ENCODE results near the gene CCDC201.

CCDC201 gene

GRCh38 chr7:45914911-45915310 lies 42.0 kb upstream of the CCDC201 start:
- TF ChIP-seq CTCF (IDR thresholded peaks at IDR 0.05; ENCODE audit: low read depth, low read length) (no peak), POLR2A (IDR thresholded peaks at IDR 0.05; ENCODE audit: extremely low read depth, insufficient read length) (no peak), MYC (IDR thresholded peaks at IDR 0.05; ENCODE audit: low read depth, low read length) (no peak), MAX (IDR thresholded peaks at IDR 0.05; ENCODE audit: low read depth, low read length) (no peak)
- no peak for DNase-seq (ENCODE audit: low read depth)
- no peak overlapping the region for H3K4me3 ChIP-seq (ENCODE audit: low read depth, low read length)

GRCh38 chr7:45912972-45913371 lies 40.1 kb upstream of the CCDC201 start:
- no peak for DNase-seq (ENCODE audit: low read depth)
- no peak overlapping the region for H3K4me3 ChIP-seq (ENCODE audit: low read depth, low read length)
- TF ChIP-seq CTCF (IDR thresholded peaks at IDR 0.05; ENCODE audit: low read depth, low read length) = no peak
- no peak for TF ChIP-seq MAX (IDR thresholded peaks at IDR 0.05; ENCODE audit: low read depth, low read length)
- TF ChIP-seq POLR2A (IDR thresholded peaks at IDR 0.05; ENCODE audit: extremely low read depth, insufficient read length) = no peak
- no peak for TF ChIP-seq MYC (IDR thresholded peaks at IDR 0.05; ENCODE audit: low read depth, low read length)

- TF ChIP-seq POLR2A (IDR thresholded peaks at IDR 0.05; ENCODE audit: extremely low read depth, insufficient read length) (no peak), MAX (IDR thresholded peaks at IDR 0.05; ENCODE audit: low read depth, low read length) (no peak), CTCF (IDR thresholded peaks at IDR 0.05; ENCODE audit: low read depth, low read length) (no peak), MYC (IDR thresholded peaks at IDR 0.05; ENCODE audit: low read depth, low read length) (no peak)
- no peak for DNase-seq (ENCODE audit: low read depth)
- H3K4me3 ChIP-seq (ENCODE audit: low read depth, low read length) = no peak overlapping the region
Measured at GRCh38 chr7:45911311-45911710, 38.4 kb upstream of the CCDC201 start.

- TF ChIP-seq MAX (IDR thresholded peaks at IDR 0.05; ENCODE audit: low read depth, low read length) = no peak
- no peak overlapping the region for H3K4me3 ChIP-seq (ENCODE audit: low read depth, low read length)
- no peak for DNase-seq (ENCODE audit: low read depth)
Measured at GRCh38 chr7:45910855-45911254, 38.0 kb upstream of the CCDC201 start.

GRCh38 chr7:45909561-45909960 lies 36.7 kb upstream of the CCDC201 start:
- DNase-seq (ENCODE audit: low read depth) = no peak
- TF ChIP-seq POLR2A (IDR thresholded peaks at IDR 0.05; ENCODE audit: extremely low read depth, insufficient read length) (no peak), MYC (IDR thresholded peaks at IDR 0.05; ENCODE audit: low read depth, low read length) (no peak)
- no peak overlapping the region for H3K4me3 ChIP-seq (ENCODE audit: low read depth, low read length)

GRCh38 chr7:45902820-45903219 lies 29.9 kb upstream of the CCDC201 start:
- H3K4me3 ChIP-seq (ENCODE audit: low read depth, low read length) = no peak overlapping the region
- DNase-seq (ENCODE audit: low read depth) = no peak
- TF ChIP-seq POLR2A (IDR thresholded peaks at IDR 0.05; ENCODE audit: extremely low read depth, insufficient read length) = no peak

- DNase-seq (ENCODE audit: low read depth) = no peak
- H3K4me3 ChIP-seq (ENCODE audit: low read depth, low read length) = no peak overlapping the region
- TF ChIP-seq MYC (IDR thresholded peaks at IDR 0.05; ENCODE audit: low read depth, low read length) (no peak), MAX (IDR thresholded peaks at IDR 0.05; ENCODE audit: low read depth, low read length) (no peak), POLR2A (IDR thresholded peaks at IDR 0.05; ENCODE audit: extremely low read depth, insufficient read length) (no peak), CTCF (IDR thresholded peaks at IDR 0.05; ENCODE audit: low read depth, low read length) (no peak)
Measured at GRCh38 chr7:45901566-45901965, 28.7 kb upstream of the CCDC201 start.
